Activated T-helper 2 cell treated with anti-CD3 and anti-CD28 coated beads, Interferon-gamma antibody, Interleukin-2, Interleukin-4, amounts not matched to agents 10 μg/mL and 5 μg/mL and 100 μg/mL, durations not matched to agents 14 hours and 24 hours and 36 hours (primary cell): ENCODE measurements around the gene EDN1. TPM values are rescaled to one million over a fixed set of nuclear protein-coding genes. Genes with fewer than 3 reads are reported as not detected.
"Not testable (repeated sequence)": the region's sequence is repeated elsewhere in the genome, so short reads cannot be mapped to it uniquely, and the experiment has no call there.

Experiments
- DNase-seq: peaks from one replicate; pipeline ENCODE4 v3.0.0; 2021; ENCODE audit warnings: low spot score
- H3K27ac Mint-ChIP-seq: one replicate; pipeline ENCODE4 v1.8.0; 2021; ENCODE audit warnings: mixed read lengths
- H3K27me3 Mint-ChIP-seq: one replicate; pipeline ENCODE4 v1.8.0; 2021; ENCODE audit warnings: low read depth, mixed read lengths
- H3K36me3 Mint-ChIP-seq: one replicate; pipeline ENCODE4 v1.8.0; 2021; ENCODE audit warnings: low read depth, mixed read lengths
- H3K4me1 Mint-ChIP-seq: one replicate; pipeline ENCODE4 v1.8.0; 2021; ENCODE audit warnings: low read depth, mixed read lengths
- H3K4me3 Mint-ChIP-seq: one replicate; pipeline ENCODE4 v1.8.0; 2021; ENCODE audit warnings: low read depth, mild to moderate bottlenecking, moderate library complexity, mixed read lengths
- H3K9me3 Mint-ChIP-seq: one replicate; pipeline ENCODE4 v1.8.0; 2021; ENCODE audit warnings: mixed read lengths
- intact Hi-C: fragments of 100-400 bp; cut with micrococcal nuclease; formaldehyde crosslinking; loops from one replicate; pipeline ENCODE4 v1.15.1; 2023
- total RNA-seq: library from RNA; stranded (reverse); gene quantifications from 2 replicates; pipeline ENCODE4 v1.2.3, GENCODE V29; 2022

Gene EDN1
- total RNA-seq, 1 donor from 2014 or later: 0.09 TPM

DNA sequence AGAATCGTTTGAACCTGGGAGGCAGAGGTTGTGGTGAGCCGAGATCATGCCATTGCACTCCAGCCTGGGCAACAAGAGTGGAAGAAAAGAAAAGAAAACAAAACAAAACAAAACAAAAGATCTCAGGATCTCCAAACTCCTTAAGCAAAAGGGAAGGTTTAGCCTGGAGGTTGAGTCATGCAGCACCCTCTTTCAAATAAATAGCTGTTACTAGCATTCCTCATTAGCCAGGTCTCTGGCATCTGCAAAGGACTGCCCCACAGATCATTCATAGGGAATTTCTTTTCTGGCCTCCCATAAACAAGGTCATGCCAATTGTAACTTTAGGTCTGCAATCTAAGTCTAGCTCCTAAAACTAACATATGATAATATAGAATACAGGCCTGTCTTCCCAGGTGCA, 37.2 kb downstream of the EDN1 start:
- no peak overlapping the region for H3K4me3 Mint-ChIP-seq
- intact Hi-C loops: no loop called here
- DNase-seq: no peak
- H3K27ac Mint-ChIP-seq: no peak overlapping the region
- H3K4me1 Mint-ChIP-seq: peaks cover 1% of the 10 kb centered on the region
- no peaks in the 10 kb centered on the region for H3K27me3 Mint-ChIP-seq
- H3K9me3 Mint-ChIP-seq: no peaks in the 10 kb centered on the region
- H3K36me3 Mint-ChIP-seq: no peaks in the 10 kb centered on the region

DNA sequence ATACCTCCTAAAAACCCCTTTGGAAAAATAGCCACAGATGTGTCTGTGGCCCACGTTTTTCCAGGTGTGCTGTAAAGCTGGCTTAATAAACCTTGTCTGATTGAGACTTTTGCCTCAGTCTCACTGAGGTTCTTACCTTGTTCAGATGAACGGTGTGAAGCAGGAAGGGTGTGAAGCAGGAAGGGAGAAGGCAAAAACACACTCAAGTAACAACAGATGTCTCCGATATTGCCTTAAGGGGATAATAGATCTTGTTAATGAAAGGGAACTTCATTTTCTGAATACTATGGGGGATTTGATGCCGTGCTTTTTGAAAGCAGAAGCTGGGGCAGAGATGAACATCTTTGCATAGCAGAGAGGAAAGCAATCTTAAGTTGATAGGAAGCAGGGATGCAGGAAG, 37.8 kb downstream of the EDN1 start:
- intact Hi-C loops: no loop called here
- Mint-ChIP-seq H3K27me3 (no peaks in the 10 kb centered on the region), H3K4me1 (peaks cover 2% of the 10 kb centered on the region)

DNA sequence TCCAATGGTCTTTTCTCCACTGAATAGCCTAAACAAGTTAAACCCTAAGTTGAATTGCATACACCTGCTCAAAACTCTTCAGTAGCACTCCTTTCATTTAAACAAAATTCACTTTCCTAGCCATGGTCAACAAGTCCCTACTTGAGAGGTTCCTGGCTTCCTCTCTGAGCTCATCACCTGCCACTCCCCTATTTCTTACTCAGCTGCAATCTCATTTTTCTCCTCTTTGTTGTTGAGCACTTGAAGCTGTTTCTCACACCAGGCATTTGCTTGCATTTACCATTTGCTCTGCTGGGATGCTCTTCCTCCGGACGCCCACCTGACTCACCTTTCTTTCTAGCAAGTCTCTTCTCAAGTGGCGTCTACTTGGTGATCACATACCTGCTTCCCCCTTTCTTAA, 38.5 kb downstream of the EDN1 start:
- intact Hi-C loops: no loop called here
- Mint-ChIP-seq H3K27me3 (no peaks in the 10 kb centered on the region), H3K9me3 (no peaks in the 10 kb centered on the region), H3K36me3 (no peaks in the 10 kb centered on the region), H3K4me3 (no peak overlapping the region), H3K27ac (no peak overlapping the region), H3K4me1 (peaks cover 2% of the 10 kb centered on the region)
- no peak for DNase-seq

More for the DNA sequence above, 37.8 kb downstream of the EDN1 start:
- Mint-ChIP-seq H3K4me3 (no peak overlapping the region), H3K36me3 (no peaks in the 10 kb centered on the region), H3K27ac (no peak overlapping the region), H3K9me3 (no peaks in the 10 kb centered on the region)
- no peak for DNase-seq

DNA sequence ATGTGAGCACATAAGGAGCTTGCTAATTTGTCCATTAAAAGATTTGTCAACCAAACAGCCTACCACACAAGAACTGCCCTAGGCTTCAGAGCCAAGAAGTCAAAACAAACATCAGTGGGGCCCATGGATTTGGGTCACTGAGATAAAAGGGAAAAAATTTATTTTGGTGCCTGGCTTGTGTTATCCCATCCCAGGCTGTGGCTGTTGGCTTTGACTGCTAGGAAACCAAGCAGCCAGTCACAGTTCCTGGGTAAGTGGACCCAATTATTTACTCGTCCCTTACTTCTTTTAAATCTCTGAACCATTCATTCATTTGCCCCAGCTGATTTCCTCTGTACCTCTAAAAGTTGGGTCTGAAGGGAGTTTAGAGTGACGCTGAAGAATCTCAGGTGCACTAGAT, 41.3 kb downstream of the EDN1 start:
- H3K4me1 Mint-ChIP-seq: peaks cover 2% of the 10 kb centered on the region
- peaks cover 4% of the 10 kb centered on the region for H3K27me3 Mint-ChIP-seq
- no peak overlapping the region for H3K27ac Mint-ChIP-seq
- H3K4me3 Mint-ChIP-seq: no peak overlapping the region
- H3K9me3 Mint-ChIP-seq: no peaks in the 10 kb centered on the region
- intact Hi-C loops: no loop called here
- no peaks in the 10 kb centered on the region for H3K36me3 Mint-ChIP-seq
- no peak for DNase-seq

DNA sequence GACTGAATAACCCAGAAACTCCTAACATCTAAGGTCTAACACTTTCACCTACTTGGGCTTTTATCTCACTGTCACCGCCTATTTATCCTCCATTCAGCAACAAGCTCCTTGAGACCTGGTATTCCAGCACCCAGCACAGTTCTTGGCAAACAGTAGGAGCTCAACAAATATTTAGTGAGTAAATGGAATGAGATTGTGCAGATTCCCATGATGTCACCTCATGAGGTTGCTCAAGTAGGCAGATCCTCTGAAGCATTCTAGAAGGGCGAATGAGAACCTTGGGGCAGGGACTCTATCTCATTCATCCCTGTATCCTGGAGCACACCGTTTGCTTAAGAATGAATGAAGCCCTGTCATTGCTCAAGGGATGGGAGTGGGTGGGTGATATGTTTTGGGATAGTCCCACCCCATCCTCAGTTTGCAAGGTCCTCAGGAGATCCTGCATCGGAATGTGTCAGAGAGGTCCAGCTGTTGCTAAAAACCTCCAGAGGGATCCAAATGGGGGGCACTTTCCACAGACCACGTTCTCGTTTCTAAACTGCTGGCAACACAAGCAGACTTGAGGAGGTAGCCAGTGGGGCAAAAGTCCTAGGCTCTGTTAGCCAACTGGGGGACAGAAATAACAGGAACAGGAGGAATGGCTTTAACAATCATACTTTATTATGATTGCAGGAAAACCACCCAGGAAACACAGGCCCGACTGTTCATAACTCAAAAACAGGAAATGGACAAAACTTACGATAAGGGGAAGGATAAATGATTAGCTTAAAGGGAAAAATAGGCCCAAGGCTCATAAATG, 42.0 kb downstream of the EDN1 start:
- H3K9me3 Mint-ChIP-seq: no peaks in the 10 kb centered on the region
- no peak for DNase-seq
- peaks cover 4% of the 10 kb centered on the region for H3K27me3 Mint-ChIP-seq
- H3K36me3 Mint-ChIP-seq: no peaks in the 10 kb centered on the region
- H3K4me3 Mint-ChIP-seq: no peak overlapping the region
- no peak overlapping the region for H3K27ac Mint-ChIP-seq
- intact Hi-C loops: no loop called here
- H3K4me1 Mint-ChIP-seq: peaks cover 2% of the 10 kb centered on the region

DNA sequence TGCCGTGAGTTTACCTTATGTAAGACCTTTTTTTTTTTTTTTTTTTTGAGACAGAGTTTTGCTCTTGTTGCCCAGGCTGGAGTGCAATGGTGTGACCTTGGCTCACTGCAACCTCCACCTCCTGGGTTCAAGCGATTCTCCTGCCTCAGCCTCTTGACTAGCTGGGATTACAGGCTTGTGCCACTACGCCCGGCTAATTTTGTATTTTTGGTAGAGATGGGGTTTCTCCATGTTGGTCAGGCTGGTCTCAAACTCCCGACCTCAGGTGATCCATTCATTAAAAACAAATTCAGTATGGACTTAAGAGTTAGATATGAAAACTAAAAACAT, 42.6 kb downstream of the EDN1 start:
- H3K9me3 Mint-ChIP-seq, DNase-seq, H3K4me1 Mint-ChIP-seq, H3K4me3 Mint-ChIP-seq, H3K36me3 Mint-ChIP-seq, H3K27me3 Mint-ChIP-seq, H3K27ac Mint-ChIP-seq, intact Hi-C loops: not testable (repeated sequence)

DNA sequence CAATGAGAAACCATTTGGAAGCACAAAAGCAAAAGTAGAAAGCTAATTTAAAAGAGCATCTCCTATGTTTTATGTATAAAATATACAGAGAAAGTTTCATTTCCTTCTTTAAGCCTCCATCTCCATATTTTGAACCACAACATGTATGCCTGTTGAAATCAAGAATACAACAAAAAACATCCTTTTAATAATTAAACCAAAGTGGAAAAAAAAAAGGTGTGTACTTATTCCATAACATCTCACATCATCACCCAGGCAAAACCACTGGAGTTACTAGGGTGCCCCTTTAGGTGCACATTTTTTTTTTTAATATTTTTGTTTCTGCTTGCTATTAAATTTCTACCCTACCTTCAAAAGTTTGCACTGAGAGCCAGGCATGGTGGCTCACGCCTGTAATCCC, 43.0 kb downstream of the EDN1 start:
- Mint-ChIP-seq H3K9me3 (no peaks in the 10 kb centered on the region), H3K4me3 (no peak overlapping the region), H3K27ac (no peak overlapping the region), H3K4me1 (peaks cover 2% of the 10 kb centered on the region), H3K36me3 (no peaks in the 10 kb centered on the region), H3K27me3 (peaks cover 4% of the 10 kb centered on the region)
- no peak for DNase-seq
- intact Hi-C loops: no loop called here

DNA sequence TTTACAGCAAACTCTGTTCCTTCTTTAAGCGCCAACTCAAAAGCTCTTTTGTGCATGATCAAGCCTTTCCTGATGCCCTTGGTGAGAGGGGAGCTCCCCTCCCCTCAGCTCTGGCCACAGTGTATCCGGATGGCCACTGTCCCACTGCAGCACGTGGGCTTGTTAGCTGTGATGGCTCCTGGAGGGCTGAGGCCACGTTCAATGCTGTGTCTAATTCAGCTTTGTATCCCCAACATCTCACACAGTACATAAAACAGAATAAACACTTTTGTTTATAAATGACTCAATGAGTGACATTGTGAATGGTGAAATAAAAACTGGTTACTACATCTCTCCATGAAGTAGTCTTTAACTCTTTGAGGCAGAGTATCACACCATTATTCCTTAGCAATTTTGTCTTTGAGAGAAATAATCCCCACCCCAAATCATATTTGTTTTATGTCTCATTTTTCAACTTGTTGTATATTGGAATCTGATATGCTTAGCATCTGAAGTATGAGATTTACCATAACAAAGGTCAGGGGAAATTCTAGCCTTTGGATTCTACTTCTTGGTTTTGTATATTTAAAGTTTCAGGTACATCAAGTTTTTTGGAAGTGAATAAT, 44.5 kb downstream of the EDN1 start:
- peaks cover 2% of the 10 kb centered on the region for H3K4me1 Mint-ChIP-seq
- peaks cover 4% of the 10 kb centered on the region for H3K27me3 Mint-ChIP-seq

DNA sequence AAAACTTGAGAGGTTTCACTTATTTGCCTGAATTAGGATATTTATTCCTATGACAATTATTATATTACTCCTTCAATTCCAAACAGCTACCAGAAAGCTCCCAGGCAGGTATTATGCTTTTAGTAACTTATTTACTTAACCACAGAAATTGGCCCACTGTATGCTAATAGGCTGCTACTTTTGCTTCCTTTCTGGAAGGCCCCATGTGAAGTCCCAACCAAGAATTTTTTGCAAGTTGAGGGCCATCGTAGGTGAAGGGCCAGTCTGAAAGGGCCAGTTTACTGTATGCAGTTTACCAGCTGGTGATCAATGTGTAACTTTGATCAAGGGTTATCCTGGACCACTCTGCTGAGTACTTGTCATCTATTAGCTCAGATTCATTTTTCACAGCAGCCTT, 45.0 kb downstream of the EDN1 start:
- intact Hi-C loops: no loop called here
- H3K36me3 Mint-ChIP-seq: no peaks in the 10 kb centered on the region

More for the DNA sequence above, 44.5 kb downstream of the EDN1 start:
- H3K9me3 Mint-ChIP-seq: no peaks in the 10 kb centered on the region
- intact Hi-C loops: no loop called here
- no peak overlapping the region for H3K27ac Mint-ChIP-seq
- no peak for DNase-seq
- no peaks in the 10 kb centered on the region for H3K36me3 Mint-ChIP-seq
- no peak overlapping the region for H3K4me3 Mint-ChIP-seq

DNA sequence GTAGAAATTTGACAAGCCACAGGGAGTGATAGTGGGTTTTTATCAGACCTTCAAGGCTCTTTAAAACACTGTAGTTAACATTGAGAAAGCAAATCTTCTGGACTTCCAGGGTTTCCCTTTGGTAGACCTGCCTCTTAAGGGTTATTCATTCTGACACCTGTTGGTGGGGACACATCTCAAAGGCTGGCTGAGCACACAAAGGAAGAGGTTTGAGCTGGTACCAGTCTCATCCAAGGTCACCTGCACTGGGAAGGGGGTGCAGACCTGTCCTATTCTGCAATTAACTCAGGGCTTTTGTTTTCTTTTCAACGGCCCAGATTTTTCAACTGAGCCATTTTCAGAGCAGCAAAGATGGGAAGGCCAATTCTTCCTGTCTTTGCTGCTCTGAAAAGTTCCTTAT, 45.6 kb downstream of the EDN1 start:
- H3K4me3 Mint-ChIP-seq: no peak overlapping the region
- no peaks in the 10 kb centered on the region for H3K36me3 Mint-ChIP-seq
- intact Hi-C loops: no loop called here
- peaks cover 4% of the 10 kb centered on the region for H3K27me3 Mint-ChIP-seq
- no peak overlapping the region for H3K27ac Mint-ChIP-seq
- DNase-seq: no peak
- H3K9me3 Mint-ChIP-seq: no peaks in the 10 kb centered on the region
- peaks cover 2% of the 10 kb centered on the region for H3K4me1 Mint-ChIP-seq

More for the DNA sequence above, 45.0 kb downstream of the EDN1 start:
- Mint-ChIP-seq H3K4me1 (peaks cover 2% of the 10 kb centered on the region), H3K27ac (no peak overlapping the region), H3K27me3 (peaks cover 4% of the 10 kb centered on the region), H3K4me3 (no peak overlapping the region), H3K9me3 (no peaks in the 10 kb centered on the region)
- no peak for DNase-seq

DNA sequence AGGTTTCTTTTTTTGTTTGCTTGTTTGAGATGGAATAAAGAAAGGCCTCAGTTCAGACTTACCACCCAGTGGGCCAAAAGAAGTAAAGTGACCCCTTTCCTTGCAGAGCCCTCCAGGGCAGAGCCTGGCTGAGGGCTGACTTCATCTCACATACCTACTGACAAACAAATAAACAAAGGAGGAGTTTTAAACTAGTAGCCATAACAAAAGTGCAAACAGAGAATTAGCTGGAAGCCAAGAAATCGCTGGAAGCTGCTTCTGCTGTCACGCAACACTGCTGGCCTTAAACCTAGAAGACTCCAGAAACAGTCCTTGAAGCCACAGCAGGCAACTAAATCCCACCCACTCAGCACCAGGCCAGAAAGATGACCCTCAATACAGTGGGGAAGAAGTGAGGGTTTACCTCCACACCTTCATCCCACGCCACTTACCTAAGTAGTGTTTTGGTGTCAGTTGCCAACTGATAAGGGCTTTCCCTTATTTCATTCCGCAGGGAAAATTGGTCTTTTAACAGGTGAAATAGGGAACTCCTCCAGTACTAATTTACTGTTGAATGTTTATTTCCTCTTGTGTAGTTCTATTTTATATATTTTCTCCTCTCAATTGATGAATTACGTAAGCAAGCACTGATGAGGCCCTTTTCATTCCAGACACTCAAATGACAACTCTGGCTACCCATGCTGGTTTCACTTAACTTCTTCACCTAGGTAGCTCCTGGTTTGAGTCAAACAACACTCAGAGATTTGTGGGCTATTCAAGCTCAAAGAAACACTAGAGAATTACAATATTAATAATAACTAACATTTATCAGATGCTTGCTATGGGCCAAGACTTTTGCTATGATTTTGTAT, 46.2 kb downstream of the EDN1 start:
- intact Hi-C loops: no loop called here
- Mint-ChIP-seq H3K27ac (no peak overlapping the region), H3K36me3 (no peaks in the 10 kb centered on the region), H3K27me3 (peaks cover 4% of the 10 kb centered on the region), H3K4me1 (peaks cover 2% of the 10 kb centered on the region), H3K4me3 (no peak overlapping the region), H3K9me3 (no peaks in the 10 kb centered on the region)
- no peak for DNase-seq

DNA sequence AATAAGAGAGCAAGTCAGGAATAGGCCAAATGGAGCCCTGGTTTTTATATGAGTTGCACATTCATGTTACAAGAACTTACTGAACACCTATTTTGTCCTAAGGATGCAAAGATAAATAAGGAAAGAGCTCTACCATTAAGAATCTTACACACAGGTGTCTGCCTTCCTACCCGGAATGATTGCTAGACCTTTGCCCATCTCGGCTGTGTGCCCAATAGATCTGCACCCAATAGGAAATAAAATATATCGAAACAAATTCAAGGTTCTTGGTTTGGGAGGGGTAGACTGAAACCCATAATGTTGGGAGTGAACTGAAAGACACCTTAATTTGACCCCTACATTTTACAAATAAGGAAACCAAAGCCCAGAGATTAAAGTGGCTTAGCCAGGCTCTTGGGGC, 48.9 kb downstream of the EDN1 start:
- H3K27ac Mint-ChIP-seq: no peak overlapping the region
- peaks cover 6% of the 10 kb centered on the region for H3K27me3 Mint-ChIP-seq
- intact Hi-C loops: no loop called here
- H3K9me3 Mint-ChIP-seq: no peaks in the 10 kb centered on the region
- H3K4me3 Mint-ChIP-seq: no peak overlapping the region
- no peaks in the 10 kb centered on the region for H3K4me1 Mint-ChIP-seq
- no peak for DNase-seq
- no peaks in the 10 kb centered on the region for H3K36me3 Mint-ChIP-seq
